Measurements from ENCODE around the gene SLX4IP.
A peak's percentile ranks its signal among the peaks of the same experiment; 100 is the strongest.

SLX4IP gene

GRCh38 chr20:10639737-10640556 lies 204.8 kb downstream of the SLX4IP start:
- no peak for DNase-seq

GRCh38 chr20:10640897-10641296 lies 205.8 kb downstream of the SLX4IP start:
- DNase-seq = no peak

- DNase-seq = no peak
Measured at GRCh38 chr20:10641467-10641866, 206.4 kb downstream of the SLX4IP start.

- no peak for DNase-seq
Measured at GRCh38 chr20:10641893-10642292, 206.8 kb downstream of the SLX4IP start.

GRCh38 chr20:10642856-10643559 lies 207.9 kb downstream of the SLX4IP start:
- DNase-seq = peak; percentile 11

- no peak for DNase-seq
Measured at GRCh38 chr20:10643560-10643873, 208.4 kb downstream of the SLX4IP start.

- DNase-seq = no peak
Measured at GRCh38 chr20:10644458-10645204, 209.5 kb downstream of the SLX4IP start.

- no peak for DNase-seq
Measured at GRCh38 chr20:10645205-10645570, 210.1 kb downstream of the SLX4IP start.

GRCh38 chr20:10646006-10646405 lies 210.9 kb downstream of the SLX4IP start:
- DNase-seq = no peak

GRCh38 chr20:10646886-10647420 lies 211.8 kb downstream of the SLX4IP start:
- no peak for DNase-seq

GRCh38 chr20:10647471-10647870 lies 212.4 kb downstream of the SLX4IP start:
- no peak for DNase-seq

- no peak for DNase-seq
Measured at GRCh38 chr20:10647909-10648308, 212.8 kb downstream of the SLX4IP start.

- DNase-seq = no peak
Measured at GRCh38 chr20:10648651-10649050, 213.5 kb downstream of the SLX4IP start.

GRCh38 chr20:10649080-10649796 lies 214.1 kb downstream of the SLX4IP start:
- DNase-seq = no peak

GRCh38 chr20:10649797-10650160 lies 214.7 kb downstream of the SLX4IP start:
- no peak for DNase-seq

GRCh38 chr20:10651227-10651990 lies 216.3 kb downstream of the SLX4IP start:
- DNase-seq = no peak

- no peak for DNase-seq
Measured at GRCh38 chr20:10652185-10652584, 217.1 kb downstream of the SLX4IP start.

- DNase-seq = no peak
Measured at GRCh38 chr20:10652660-10653261, 217.7 kb downstream of the SLX4IP start.

GRCh38 chr20:10653599-10654249 lies 218.6 kb downstream of the SLX4IP start:
- DNase-seq = no peak

GRCh38 chr20:10654250-10654610 lies 219.1 kb downstream of the SLX4IP start:
- no peak for DNase-seq

- DNase-seq = no peak
Measured at GRCh38 chr20:10654630-10655029, 219.5 kb downstream of the SLX4IP start.

Measured in NCI-H1092 treated with DMSO at 0.1 percent for 48 hours (cell line).